NCI-H446 treated with DMSO at 0.1 percent for 48 hours (cell line): ENCODE data around the gene RNF125.
"Not testable (repeated sequence)": the region's sequence is repeated elsewhere in the genome, so short reads cannot be mapped to it uniquely, and the experiment has no call there.

Experiments
- DNase-seq: peaks from one replicate; lab custom pipeline; 2025; lab: John Stamatoyannopoulos, UW

Gene RNF125

DNA sequence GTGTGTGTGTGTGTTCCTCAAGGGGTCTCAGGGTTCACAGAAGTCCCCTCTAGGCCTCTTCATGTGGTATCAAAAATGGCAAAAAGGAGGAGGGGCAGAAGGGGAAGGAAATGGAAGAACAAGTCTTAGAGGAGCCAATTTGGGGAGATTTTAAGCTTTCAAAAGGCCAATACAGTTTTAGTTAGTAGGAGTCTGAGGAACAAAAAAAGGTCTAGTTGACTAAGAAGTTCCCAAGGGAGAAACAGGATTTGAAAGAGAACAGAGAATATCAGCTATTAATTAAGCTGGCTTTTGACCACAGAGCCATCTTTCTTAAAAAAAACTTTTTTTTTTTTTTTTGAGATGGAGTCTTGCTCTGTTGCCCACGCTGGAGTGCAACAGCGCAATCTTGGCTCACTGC, 7.1 kb downstream of the RNF125 start:
- no peak for DNase-seq

DNA sequence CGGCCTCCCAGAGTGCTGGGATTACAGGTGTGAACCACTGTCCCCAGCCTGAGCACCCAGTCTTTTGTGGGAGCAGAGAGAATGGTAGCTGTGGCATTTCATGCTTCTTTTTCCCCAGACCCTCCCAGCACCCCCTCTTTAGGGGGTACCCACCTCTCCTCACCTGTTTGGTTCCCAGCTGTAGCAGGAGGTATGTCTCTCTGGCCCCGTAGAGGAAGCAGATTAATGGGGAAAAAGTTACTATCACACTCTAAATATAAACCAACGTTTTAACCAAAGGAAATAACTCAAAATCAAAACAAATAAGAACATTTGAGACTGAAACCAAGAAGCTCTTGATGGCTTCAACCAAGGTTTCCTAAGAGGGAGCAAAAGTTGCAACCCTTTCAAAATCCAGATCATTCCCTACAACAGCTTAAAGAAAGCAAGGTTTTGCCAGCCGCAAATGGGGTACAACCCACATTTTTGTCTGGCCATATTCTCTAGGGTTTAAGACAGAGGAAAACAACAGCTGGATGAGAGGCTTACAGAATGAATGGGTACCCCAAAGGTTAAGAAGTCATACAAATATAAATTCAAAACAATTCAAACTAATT, 8.0 kb downstream of the RNF125 start:
- DNase-seq = no peak

GRCh38 chr18:32029558-32029957, 10.9 kb downstream of the RNF125 start:
- no peak for DNase-seq

GRCh38 chr18:32032609-32033008, 14.0 kb downstream of the RNF125 start:
- DNase-seq = no peak

GRCh38 chr18:32036506-32037180, 18.0 kb downstream of the RNF125 start:
- no peak for DNase-seq

GRCh38 chr18:32037616-32038015, 19.0 kb downstream of the RNF125 start:
- no peak for DNase-seq

DNA sequence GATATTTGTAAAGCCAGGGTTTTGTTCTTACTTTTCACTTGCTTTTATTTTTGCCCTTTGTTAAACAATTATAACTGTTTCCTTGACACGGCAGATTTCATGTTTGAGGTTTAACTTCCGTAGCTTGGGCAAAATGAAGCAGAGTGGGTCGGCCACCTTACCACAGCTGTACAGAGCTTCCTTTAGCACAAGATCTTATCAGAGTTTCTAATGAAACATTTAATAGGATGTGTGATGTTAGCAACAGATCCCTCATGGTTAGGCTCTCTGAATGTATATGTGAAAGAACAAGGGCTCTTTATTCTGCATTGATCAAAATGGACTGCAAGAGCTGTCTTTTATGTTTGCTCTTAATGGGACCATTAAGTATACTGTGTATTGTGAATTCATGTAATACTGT, 22.3 kb downstream of the RNF125 start:
- no peak for DNase-seq

- no peak for DNase-seq
Measured at GRCh38 chr18:32042337-32042736, 23.7 kb downstream of the RNF125 start.

DNA sequence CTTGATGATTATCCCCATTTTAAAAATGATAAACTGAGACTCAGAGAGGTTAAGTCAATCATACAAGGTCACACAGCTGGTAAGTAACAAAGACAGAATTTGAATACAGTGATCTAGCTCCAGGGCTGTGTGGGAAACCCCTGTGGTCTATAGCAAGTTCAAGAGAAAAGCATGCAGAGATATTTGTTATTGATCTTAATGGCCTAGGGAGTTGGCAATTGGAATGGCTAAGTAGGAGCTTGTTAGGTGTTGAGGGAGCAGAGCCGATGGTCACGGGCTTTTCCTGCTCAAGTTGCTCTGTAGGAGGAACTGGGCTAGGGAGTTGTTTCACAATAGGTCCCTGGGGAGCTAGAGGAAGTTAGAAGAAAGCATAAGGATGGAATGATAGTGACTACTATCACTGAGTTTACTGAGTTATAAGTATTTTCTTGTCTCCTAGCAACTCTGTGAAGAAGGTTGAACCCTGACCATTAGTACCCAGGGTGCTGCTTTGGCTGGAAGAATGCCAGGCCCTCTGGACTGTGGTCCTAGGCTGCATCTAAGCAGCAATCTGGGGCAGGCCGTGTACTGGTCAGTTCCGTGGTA, 30.0 kb downstream of the RNF125 start:
- no peak for DNase-seq

- no peak for DNase-seq
Measured at GRCh38 chr18:32049393-32050171, 31.0 kb downstream of the RNF125 start.

- DNase-seq = no peak
Measured at GRCh38 chr18:32056613-32057358, 38.2 kb downstream of the RNF125 start.

GRCh38 chr18:32057624-32058165, 39.1 kb downstream of the RNF125 start:
- DNase-seq = no peak

- DNase-seq = no peak
Measured at GRCh38 chr18:32060026-32060425, 41.4 kb downstream of the RNF125 start.

GRCh38 chr18:32067375-32068167, 48.9 kb downstream of the RNF125 start:
- DNase-seq = no peak

DNA sequence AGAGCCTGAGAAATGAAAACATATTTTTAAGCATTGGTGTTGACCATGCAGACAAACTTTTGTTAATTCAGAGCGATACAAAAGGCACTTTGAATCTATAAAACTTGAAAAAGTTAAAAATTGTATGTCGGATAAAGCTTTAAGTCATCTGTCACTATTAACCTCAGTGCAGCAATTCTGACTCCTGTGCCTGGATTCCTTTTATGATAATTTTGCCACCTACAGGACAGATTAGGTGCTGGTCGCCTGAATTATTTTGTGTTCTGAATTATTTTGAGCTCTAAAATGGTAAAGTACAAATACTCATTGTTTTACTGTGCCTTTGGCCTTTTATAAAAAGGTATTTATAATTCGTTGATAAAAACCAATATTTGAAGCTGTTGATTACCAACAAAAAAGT, 53.7 kb downstream of the RNF125 start:
- DNase-seq = no peak

DNA sequence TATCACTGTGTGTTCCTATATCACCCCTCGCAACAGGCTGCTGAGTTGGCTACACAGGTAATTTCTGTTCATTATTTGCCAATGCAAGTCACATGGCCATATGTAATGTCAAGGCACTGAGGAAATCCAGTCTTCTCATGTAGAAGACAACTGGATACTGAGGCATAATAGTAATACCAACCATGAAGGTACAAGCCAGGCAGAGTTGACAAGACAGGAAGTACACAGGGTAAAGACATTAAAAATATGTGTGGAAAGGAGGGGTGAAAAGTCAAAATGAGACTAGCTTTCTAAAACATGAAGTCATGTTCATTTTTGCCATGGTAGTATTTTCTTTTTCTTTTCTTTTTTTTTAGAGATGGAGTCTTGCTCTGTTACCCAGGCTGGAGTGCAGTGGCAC, 55.6 kb downstream of the RNF125 start:
- no peak for DNase-seq

DNA sequence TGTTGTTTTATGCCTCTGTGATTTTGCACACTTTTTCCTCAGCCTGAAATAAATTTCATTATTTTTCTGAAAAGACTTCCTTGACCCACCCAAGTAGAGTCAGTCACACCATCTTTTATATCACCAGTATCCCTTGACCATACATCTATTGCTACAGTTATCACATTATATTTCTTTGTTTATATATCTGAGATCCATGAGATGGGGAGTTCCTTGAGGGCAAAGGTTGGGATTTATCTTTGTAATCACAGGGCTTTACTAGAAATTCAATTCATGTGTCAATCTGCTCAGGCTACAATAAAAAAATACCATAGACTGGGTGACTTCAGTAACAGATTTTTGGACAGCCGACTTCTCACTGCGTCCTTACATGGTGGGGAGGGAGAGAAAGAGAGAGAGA, 60.2 kb downstream of the RNF125 start:
- DNase-seq = no peak

DNA sequence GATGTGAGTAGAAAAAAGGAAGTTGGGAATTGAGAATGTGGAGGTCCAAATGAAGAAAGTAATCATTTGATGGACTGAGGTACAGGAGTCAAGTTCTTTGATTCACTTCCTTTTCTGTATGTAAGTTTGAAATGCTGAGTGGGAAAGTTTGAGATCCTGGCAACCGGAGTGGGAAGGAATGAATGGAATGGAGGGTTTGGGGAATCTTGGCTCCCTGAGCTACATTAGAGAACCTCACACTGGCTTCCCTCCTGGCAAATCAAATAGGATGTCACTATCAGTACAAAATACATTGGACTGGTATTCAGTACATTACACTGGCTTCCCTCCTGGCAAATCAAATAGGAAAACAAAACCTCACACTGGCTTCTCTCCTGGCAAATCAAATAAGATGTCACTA, 63.3 kb downstream of the RNF125 start:
- DNase-seq = no peak

- no peak for DNase-seq
Measured at GRCh38 chr18:32083781-32084180, 65.2 kb downstream of the RNF125 start.

DNA sequence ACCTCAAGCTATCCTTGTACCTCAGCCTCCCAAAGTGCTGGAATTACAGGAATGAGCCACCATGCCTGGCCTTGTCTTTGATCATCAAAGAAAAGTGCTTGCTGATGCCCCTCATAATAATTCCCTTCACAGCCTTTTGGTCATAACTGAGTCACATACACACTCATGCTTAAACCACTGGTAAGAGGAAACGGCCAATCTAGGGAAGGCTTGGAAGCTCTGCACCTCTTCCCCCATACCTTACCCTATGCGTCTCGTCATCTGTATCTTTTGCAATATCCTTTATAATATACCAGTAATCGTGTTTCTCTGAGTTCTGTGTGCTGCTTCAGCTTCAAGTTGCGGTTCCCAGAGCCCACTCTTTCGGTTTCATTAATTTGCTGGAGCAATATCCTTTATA, 68.3 kb downstream of the RNF125 start:
- DNase-seq = no peak

- not testable (repeated sequence) for DNase-seq
Measured at GRCh38 chr18:32090831-32091230, 72.2 kb downstream of the RNF125 start.
